ENCODE measurements around the gene SLC25A18. TPM values are rescaled to one million over a fixed set of nuclear protein-coding genes. Genes with fewer than 3 reads are reported as not detected.

Gene SLC25A18
- total and polyA plus RNA-seq, 2 of the 8 experiments (the other 6 are each of a cell fraction or from before 2014, with no cell fraction given), result 2.8 to 2.9 TPM

DNA sequence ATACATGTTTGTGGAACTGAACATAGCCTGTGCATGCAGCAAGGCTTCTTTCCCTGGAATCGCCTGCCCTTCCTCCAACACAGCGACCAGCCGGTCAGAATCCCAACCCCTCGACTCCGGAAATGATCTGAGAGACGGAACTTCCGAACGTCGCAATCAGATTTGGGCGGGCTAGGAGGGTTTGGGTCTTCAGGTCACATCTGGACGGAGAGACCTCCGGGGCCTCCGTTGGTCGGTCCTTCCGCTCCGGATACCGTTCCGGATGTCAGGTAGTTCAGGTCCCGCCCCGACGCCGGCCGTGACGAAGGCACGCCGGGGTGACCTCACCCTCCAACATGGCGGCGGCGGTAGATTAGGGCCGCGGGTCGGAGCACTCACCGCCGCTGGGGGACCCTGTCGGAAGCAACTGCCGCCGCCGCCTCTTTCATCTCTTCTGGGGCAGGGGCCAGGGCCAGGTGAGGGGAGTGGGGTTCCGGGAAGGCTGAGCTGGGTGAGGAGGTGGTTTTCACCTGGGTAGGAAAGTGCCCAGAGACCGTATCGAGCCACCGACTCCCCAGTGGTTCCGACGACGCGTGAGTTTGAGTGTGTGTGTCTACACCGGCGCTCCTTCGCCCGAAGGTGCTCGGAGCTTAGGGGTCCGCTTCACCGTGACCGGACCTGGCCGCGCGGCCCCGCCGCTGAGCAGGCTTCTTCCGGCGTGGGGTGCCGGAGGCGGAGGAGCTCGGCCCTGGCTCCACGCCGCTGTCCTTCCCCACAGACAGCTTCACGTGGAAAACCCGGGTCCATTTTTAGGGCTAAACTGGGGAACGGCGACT, 75.3 kb downstream of the SLC25A18 start, which contains the start of gene BCL2L13 (continued):
- peak; percentile 93 for TF ChIP-seq PHF8 (conservative IDR thresholded peaks at IDR 0.05; ENCODE audit: low read depth, low read length)
- TF ChIP-seq EP300 (IDR thresholded peaks at IDR 0.05; ENCODE audit: borderline replicate concordance in 1 of 2, low read depth in 2 of 2, low read length in 2 of 2), result 0 out of 3 replicates have a peak, but pooled peaks of 1 of the 2 experiments have one; percentile 8
- TF ChIP-seq, protein P1, sequence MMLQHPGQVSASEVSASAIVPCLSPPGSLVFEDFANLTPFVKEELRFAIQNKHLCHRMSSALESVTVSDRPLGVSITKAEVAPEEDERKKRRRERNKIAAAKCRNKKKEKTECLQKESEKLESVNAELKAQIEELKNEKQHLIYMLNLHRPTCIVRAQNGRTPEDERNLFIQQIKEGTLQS (IDR thresholded peaks at IDR 0.05; ENCODE audit: insufficient read depth, low read depth, low read length), result peak; percentile 48; the same call in 1 of the 2 replicates
- peak; percentile 73 for TF ChIP-seq JUN (IDR thresholded peaks at IDR 0.05; ENCODE audit: low read depth, low read length)
- TF ChIP-seq CBX8 (IDR thresholded peaks at IDR 0.05; ENCODE audit: borderline replicate concordance, low read depth, low read length), result no peak
- TF ChIP-seq BRCA1 (IDR thresholded peaks at IDR 0.05; ENCODE audit: low read depth, low read length), result no peak
- TF ChIP-seq USF2 (IDR thresholded peaks at IDR 0.05; ENCODE audit: low read length), result peak; percentile 27; the same call in 1 of the 2 replicates
- peak; percentile 93 for TF ChIP-seq TBP (IDR thresholded peaks at IDR 0.05; ENCODE audit: low read depth, low read length)
- TF ChIP-seq, protein P2, sequence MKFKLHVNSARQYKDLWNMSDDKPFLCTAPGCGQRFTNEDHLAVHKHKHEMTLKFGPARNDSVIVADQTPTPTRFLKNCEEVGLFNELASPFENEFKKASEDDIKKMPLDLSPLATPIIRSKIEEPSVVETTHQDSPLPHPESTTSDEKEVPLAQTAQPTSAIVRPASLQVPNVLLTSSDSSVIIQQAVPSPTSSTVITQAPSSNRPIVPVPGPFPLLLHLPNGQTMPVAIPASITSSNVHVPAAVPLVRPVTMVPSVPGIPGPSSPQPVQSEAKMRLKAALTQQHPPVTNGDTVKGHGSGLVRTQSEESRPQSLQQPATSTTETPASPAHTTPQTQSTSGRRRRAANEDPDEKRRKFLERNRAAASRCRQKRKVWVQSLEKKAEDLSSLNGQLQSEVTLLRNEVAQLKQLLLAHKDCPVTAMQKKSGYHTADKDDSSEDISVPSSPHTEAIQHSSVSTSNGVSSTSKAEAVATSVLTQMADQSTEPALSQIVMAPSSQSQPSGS (IDR thresholded peaks at IDR 0.05; ENCODE audit: low read length), result peak; percentile 46
- TF ChIP-seq TCF12 (IDR thresholded peaks at IDR 0.05; ENCODE audit: low read depth, low read length), result 0 out of 2 replicates have a peak, but pooled peaks have one; percentile 0
- TF ChIP-seq HDAC2 (IDR thresholded peaks at IDR 0.05; ENCODE audit: borderline replicate concordance in 1 of 2, low read depth in 2 of 2, low read length in 2 of 2), result no peak
- TF ChIP-seq RFX5 (IDR thresholded peaks at IDR 0.05; ENCODE audit: borderline replicate concordance, low read depth, low read length), result no peak
- TF ChIP-seq ASH2L (IDR thresholded peaks at IDR 0.05; ENCODE audit: low read length), result peak; percentile 65
- TF ChIP-seq SIN3A (conservative IDR thresholded peaks at IDR 0.05 in 1 of 2, IDR thresholded peaks at IDR 0.05 in 1 of 2; ENCODE audit: low read depth in 1 of 2, low read length in 2 of 2), result peak in 1 of 2 experiments; percentile 66; a peak in 2 of 4 replicates
- TF ChIP-seq SP1 (IDR thresholded peaks at IDR 0.05; ENCODE audit: low read depth, low read length), result 0 out of 2 replicates have a peak, but pooled peaks have one; percentile 14
- TF ChIP-seq SP2 (IDR thresholded peaks at IDR 0.05; ENCODE audit: low read length), result no peak
- TF ChIP-seq RNF2 (IDR thresholded peaks at IDR 0.05; ENCODE audit: borderline replicate concordance, low read depth, low read length, missing control alignments, poor library complexity, severe bottlenecking), result no peak
- peak; percentile 93 for TF ChIP-seq TAF7 (optimal IDR thresholded peaks at IDR 0.05; ENCODE audit: borderline replicate concordance, low read depth, low read length)
- no peak for TF ChIP-seq SP4 (IDR thresholded peaks at IDR 0.05; ENCODE audit: low read length)
